WTC11 (cell line): ENCODE measurements around the gene CAB39. TPM values are rescaled to one million over a fixed set of nuclear protein-coding genes. Genes with fewer than 3 reads are reported as not detected.

Experiments used
- ATAC-seq: fragments of 200-7000 bp; cut with Tn5 transposase; 2 replicates; pipeline ENCODE4 v1.10.0; 2021; ENCODE audit warnings: mild to moderate bottlenecking, moderate library complexity
- CTCF ChIA-PET: fragments of 300-600 bp; sonication (Branson Sonifier 250); formaldehyde crosslinking; loops from one replicate; lab custom pipeline; 2021; ENCODE audit warnings: antibody characterized with exemption; lab: Charles Lee
- POLR2A ChIA-PET: fragments of 350-600 bp; sonication (Branson Sonifier 250); formaldehyde crosslinking; loops from one replicate; lab custom pipeline; 2021; ENCODE audit warnings: antibody characterized with exemption; lab: Charles Lee
- DNase-seq: peaks from one replicate; pipeline ENCODE4 v3.0.0; 2021; ENCODE audit warnings: low spot score
- H3K27ac Mint-ChIP-seq: 2 replicates; pipeline ENCODE4 v1.8.0; 2021; ENCODE audit warnings: mixed read lengths
- H3K27me3 Mint-ChIP-seq: 2 replicates; pipeline ENCODE4 v1.8.0; 2021; ENCODE audit warnings: low read depth, mild to moderate bottlenecking, moderate library complexity, mixed read lengths
- H3K36me3 Mint-ChIP-seq: 2 replicates; pipeline ENCODE4 v1.8.0; 2021; ENCODE audit warnings: mixed read lengths
- H3K4me1 Mint-ChIP-seq: 2 replicates; pipeline ENCODE4 v1.8.0; 2022; ENCODE audit warnings: mixed read lengths
- H3K4me3 Mint-ChIP-seq: 2 replicates; pipeline ENCODE4 v1.8.0; 2021; ENCODE audit warnings: mild to moderate bottlenecking, moderate library complexity, mixed read lengths
- H3K9me3 Mint-ChIP-seq: 2 replicates; pipeline ENCODE4 v1.8.0; 2021; ENCODE audit warnings: mixed read lengths
- AR ChIP-seq: fragments of 250-450 bp; sonication (Bioruptor Pico); IDR thresholded peaks from 2 replicates; pipeline ENCODE4 v1.9.0; 2021; ENCODE audit warnings: mild to moderate bottlenecking
- ATF3 ChIP-seq: sonication (generic); formaldehyde crosslinking; conservative IDR thresholded peaks from 2 replicates; pipeline ENCODE4 v1.8.1; 2022; ENCODE audit warnings: mild to moderate bottlenecking, missing genetic modification reagents
- CDX4 ChIP-seq: fragments of 250-450 bp; sonication (Bioruptor Pico); IDR thresholded peaks from 2 replicates; pipeline ENCODE4 v1.9.0; 2021; ENCODE audit warnings: moderate library complexity, mild to moderate bottlenecking, inconsistent platforms, borderline replicate concordance
- CREB1 ChIP-seq: sonication (generic); formaldehyde crosslinking; IDR thresholded peaks from 2 replicates; pipeline ENCODE4 v1.8.0; 2023; ENCODE audit warnings: mild to moderate bottlenecking, missing genetic modification reagents
- E2F5 ChIP-seq: sonication (generic); formaldehyde crosslinking; IDR thresholded peaks from 2 replicates; pipeline ENCODE4 v1.8.1; 2022; ENCODE audit warnings: mild to moderate bottlenecking, moderate library complexity, missing genetic modification reagents
- ELF4 ChIP-seq: sonication (generic); formaldehyde crosslinking; IDR thresholded peaks from 2 replicates; pipeline ENCODE4 v1.8.1; 2022; ENCODE audit warnings: low read depth, mild to moderate bottlenecking, moderate library complexity, missing genetic modification reagents
- GRHL2 ChIP-seq: fragments of 250-450 bp; sonication (Bioruptor Pico); IDR thresholded peaks from 2 replicates; pipeline ENCODE4 v1.8.0; 2022; ENCODE audit warnings: mild to moderate bottlenecking, moderate library complexity; ENCODE audit not compliant: insufficient replicate concordance, severe bottlenecking
- JAZF1 ChIP-seq: fragments of 250-450 bp; sonication (Bioruptor Pico); IDR thresholded peaks from 2 replicates; pipeline ENCODE4 v1.9.0; 2021; ENCODE audit warnings: moderate library complexity, mild to moderate bottlenecking, inconsistent platforms
- MYBL2 ChIP-seq: sonication (generic); formaldehyde crosslinking; IDR thresholded peaks from 2 replicates; pipeline ENCODE4 v1.8.1; 2023; ENCODE audit warnings: mild to moderate bottlenecking, moderate library complexity, missing genetic modification reagents
- NFATC4 ChIP-seq: fragments of 250-450 bp; sonication (Bioruptor Pico); IDR thresholded peaks from 2 replicates; pipeline ENCODE4 v1.9.0; 2021; ENCODE audit warnings: mild to moderate bottlenecking
- NFE2L1 ChIP-seq: sonication (generic); formaldehyde crosslinking; IDR thresholded peaks from 2 replicates; pipeline ENCODE4 v1.8.1; 2023; ENCODE audit warnings: missing genetic modification reagents
- RELA ChIP-seq: sonication (generic); formaldehyde crosslinking; IDR thresholded peaks from 2 replicates; pipeline ENCODE4 v1.8.1; 2022; ENCODE audit warnings: missing genetic modification reagents, mild to moderate bottlenecking, borderline replicate concordance
- SMAD3 ChIP-seq: sonication (generic); formaldehyde crosslinking; IDR thresholded peaks from 2 replicates; pipeline ENCODE4 v1.8.0; 2022; ENCODE audit warnings: missing genetic modification reagents, mild to moderate bottlenecking, borderline replicate concordance
- SP1 ChIP-seq: sonication (generic); formaldehyde crosslinking; conservative IDR thresholded peaks from 2 replicates; pipeline ENCODE4 v1.8.1; 2022; ENCODE audit warnings: missing genetic modification reagents
- ZBTB21 ChIP-seq: sonication (generic); formaldehyde crosslinking; IDR thresholded peaks from 2 replicates; pipeline ENCODE4 v1.8.1; 2023; ENCODE audit warnings: mild to moderate bottlenecking, missing genetic modification reagents, borderline replicate concordance
- ZBTB43 ChIP-seq: sonication (generic); formaldehyde crosslinking; IDR thresholded peaks from 2 replicates; pipeline ENCODE4 v1.8.1; 2023; ENCODE audit warnings: mild to moderate bottlenecking, missing genetic modification reagents
- ZNF121 ChIP-seq: sonication (generic); formaldehyde crosslinking; IDR thresholded peaks from 2 replicates; pipeline ENCODE4 v1.8.0; 2023; ENCODE audit warnings: missing genetic modification reagents
- total RNA-seq: library from RNA; stranded (reverse); gene quantifications from 3 replicates; pipeline ENCODE4 v1.2.3, GENCODE V29; 2021
- TF ChIP-seq, protein P1 (sequence below): sonication (generic); formaldehyde crosslinking; IDR thresholded peaks from 2 replicates; pipeline ENCODE4 v1.8.0; 2022; ENCODE audit warnings: mild to moderate bottlenecking, missing genetic modification reagents
- TF ChIP-seq, protein P2 (sequence below): sonication (generic); formaldehyde crosslinking; conservative IDR thresholded peaks from 2 replicates; pipeline ENCODE4 v1.8.1; 2023; ENCODE audit warnings: mild to moderate bottlenecking, low read depth, missing genetic modification reagents, moderate library complexity
- TF ChIP-seq, protein P3 (sequence below): sonication (generic); formaldehyde crosslinking; IDR thresholded peaks from 2 replicates; pipeline ENCODE4 v1.8.0; 2022; ENCODE audit warnings: mild to moderate bottlenecking, missing genetic modification reagents

The CAB39 gene
- total RNA-seq, 1 experiment from 2014 or later, result 36.9 TPM

- Mint-ChIP-seq H3K9me3 (no peaks in the 10 kb centered on the region), H3K27me3 (no peaks in the 10 kb centered on the region), H3K27ac (peak overlapping the region; percentile 73), H3K36me3 (no peaks in the 10 kb centered on the region), H3K4me3 (no peak overlapping the region), H3K4me1 (peaks cover 46% of the 10 kb centered on the region)
- CTCF ChIA-PET, result interaction anchor here (1.0 kb wide), 1 partner anchor 26 kb away, joined by 3 read pairs; no protein-coding TSS in a partner anchor
- POLR2A ChIA-PET, result no interaction called here
- DNase-seq, result no peak
- no peak for ATAC-seq
- no peak for TF ChIP-seq SMAD3 (CRISPR knock-in tag)
- TF ChIP-seq, protein P1, sequence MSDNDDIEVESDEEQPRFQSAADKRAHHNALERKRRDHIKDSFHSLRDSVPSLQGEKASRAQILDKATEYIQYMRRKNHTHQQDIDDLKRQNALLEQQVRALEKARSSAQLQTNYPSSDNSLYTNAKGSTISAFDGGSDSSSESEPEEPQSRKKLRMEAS (CRISPR knock-in tag), result no peak
- no peak for TF ChIP-seq GRHL2
- no peak for TF ChIP-seq SP1 (CRISPR knock-in tag)
- no peak for TF ChIP-seq E2F5 (CRISPR knock-in tag)
- no peak for TF ChIP-seq MYBL2 (CRISPR knock-in tag)
- TF ChIP-seq, all 79 proteins: peak for 0
Measured at GRCh38 chr2:230735884-230736283, 23.2 kb downstream of the CAB39 start.

GRCh38 chr2:230737300-230737699 is 24.7 kb downstream of the CAB39 start:
- peaks cover 4% of the 10 kb centered on the region; the same call in 1 of the 2 replicates for H3K36me3 Mint-ChIP-seq
- no peak overlapping the region for H3K4me3 Mint-ChIP-seq
- CTCF ChIA-PET, result interaction anchor here (1.2 kb wide), 1 partner anchor 61 kb away, joined by 4 read pairs; no protein-coding TSS in a partner anchor
- peaks cover 35% of the 10 kb centered on the region for H3K4me1 Mint-ChIP-seq
- ATAC-seq (no peak), DNase-seq (no peak)
- H3K9me3 Mint-ChIP-seq, result no peaks in the 10 kb centered on the region
- H3K27ac Mint-ChIP-seq, result no peak overlapping the region
- no peaks in the 10 kb centered on the region for H3K27me3 Mint-ChIP-seq
- TF ChIP-seq, protein P1 (CRISPR knock-in tag), result no peak
- TF ChIP-seq CREB1 (CRISPR knock-in tag) (no peak), ZBTB21 (CRISPR knock-in tag) (no peak), ATF3 (CRISPR knock-in tag) (no peak), ELF4 (CRISPR knock-in tag) (no peak), CDX4 (CRISPR knock-in tag) (no peak), NFE2L1 (CRISPR knock-in tag) (no peak)
- TF ChIP-seq, protein P2, sequence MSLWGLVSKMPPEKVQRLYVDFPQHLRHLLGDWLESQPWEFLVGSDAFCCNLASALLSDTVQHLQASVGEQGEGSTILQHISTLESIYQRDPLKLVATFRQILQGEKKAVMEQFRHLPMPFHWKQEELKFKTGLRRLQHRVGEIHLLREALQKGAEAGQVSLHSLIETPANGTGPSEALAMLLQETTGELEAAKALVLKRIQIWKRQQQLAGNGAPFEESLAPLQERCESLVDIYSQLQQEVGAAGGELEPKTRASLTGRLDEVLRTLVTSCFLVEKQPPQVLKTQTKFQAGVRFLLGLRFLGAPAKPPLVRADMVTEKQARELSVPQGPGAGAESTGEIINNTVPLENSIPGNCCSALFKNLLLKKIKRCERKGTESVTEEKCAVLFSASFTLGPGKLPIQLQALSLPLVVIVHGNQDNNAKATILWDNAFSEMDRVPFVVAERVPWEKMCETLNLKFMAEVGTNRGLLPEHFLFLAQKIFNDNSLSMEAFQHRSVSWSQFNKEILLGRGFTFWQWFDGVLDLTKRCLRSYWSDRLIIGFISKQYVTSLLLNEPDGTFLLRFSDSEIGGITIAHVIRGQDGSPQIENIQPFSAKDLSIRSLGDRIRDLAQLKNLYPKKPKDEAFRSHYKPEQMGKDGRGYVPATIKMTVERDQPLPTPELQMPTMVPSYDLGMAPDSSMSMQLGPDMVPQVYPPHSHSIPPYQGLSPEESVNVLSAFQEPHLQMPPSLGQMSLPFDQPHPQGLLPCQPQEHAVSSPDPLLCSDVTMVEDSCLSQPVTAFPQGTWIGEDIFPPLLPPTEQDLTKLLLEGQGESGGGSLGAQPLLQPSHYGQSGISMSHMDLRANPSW (CRISPR knock-in tag), result no peak
- POLR2A ChIA-PET, result no interaction called here

DNA sequence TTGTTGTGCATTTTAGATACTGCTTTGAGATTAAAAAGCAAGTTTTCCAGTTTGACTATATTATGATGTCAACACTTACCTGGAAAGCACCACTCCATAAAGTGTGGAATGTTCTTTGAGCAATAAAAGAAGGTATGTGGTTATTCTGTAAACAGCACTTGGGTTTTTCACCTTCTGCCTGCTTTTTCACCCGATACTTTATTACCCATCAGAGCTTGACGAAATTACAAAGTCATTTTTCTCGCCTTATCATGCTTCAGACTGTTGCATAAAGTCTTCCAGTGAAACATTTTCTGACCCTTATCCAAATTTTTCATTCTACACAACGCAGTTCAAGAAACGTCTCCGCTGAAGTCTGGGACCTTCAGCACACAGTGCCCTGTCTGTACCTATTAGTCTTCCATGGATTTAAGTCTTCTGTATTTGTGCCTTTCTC is 25.2 kb downstream of the CAB39 start:
- H3K36me3 Mint-ChIP-seq, result peaks cover 4% of the 10 kb centered on the region; the same call in 1 of the 2 replicates
- no peaks in the 10 kb centered on the region for H3K27me3 Mint-ChIP-seq
- DNase-seq (no peak), ATAC-seq (no peak)
- H3K9me3 Mint-ChIP-seq, result no peaks in the 10 kb centered on the region
- peak overlapping the region; percentile 39 for H3K27ac Mint-ChIP-seq
- POLR2A ChIA-PET, result no interaction called here
- H3K4me3 Mint-ChIP-seq, result no peak overlapping the region
- H3K4me1 Mint-ChIP-seq, result peaks cover 31% of the 10 kb centered on the region
- CTCF ChIA-PET, result interaction anchor here (1.2 kb wide), 1 partner anchor 61 kb away, joined by 4 read pairs; no protein-coding TSS in a partner anchor
- TF ChIP-seq, protein P3, sequence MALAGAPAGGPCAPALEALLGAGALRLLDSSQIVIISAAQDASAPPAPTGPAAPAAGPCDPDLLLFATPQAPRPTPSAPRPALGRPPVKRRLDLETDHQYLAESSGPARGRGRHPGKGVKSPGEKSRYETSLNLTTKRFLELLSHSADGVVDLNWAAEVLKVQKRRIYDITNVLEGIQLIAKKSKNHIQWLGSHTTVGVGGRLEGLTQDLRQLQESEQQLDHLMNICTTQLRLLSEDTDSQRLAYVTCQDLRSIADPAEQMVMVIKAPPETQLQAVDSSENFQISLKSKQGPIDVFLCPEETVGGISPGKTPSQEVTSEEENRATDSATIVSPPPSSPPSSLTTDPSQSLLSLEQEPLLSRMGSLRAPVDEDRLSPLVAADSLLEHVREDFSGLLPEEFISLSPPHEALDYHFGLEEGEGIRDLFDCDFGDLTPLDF, result no peak
- TF ChIP-seq ZBTB43 (CRISPR knock-in tag) (no peak), AR (CRISPR knock-in tag) (no peak), RELA (CRISPR knock-in tag) (no peak), CREB1 (CRISPR knock-in tag) (no peak), ELF4 (CRISPR knock-in tag) (no peak), ZNF121 (no peak), NFATC4 (CRISPR knock-in tag) (no peak), JAZF1 (CRISPR knock-in tag) (no peak)
- TF ChIP-seq, protein P1 (CRISPR knock-in tag), result no peak
